Lower leg skin (tissue), 3 donors: ENCODE data around the gene KIAA1671.

Experiments used
- CTCF ChIP-seq, 3 donors: fragments of 450-650 bp; IDR thresholded peaks; one replicate each; pipeline ENCODE4 v1.5.1; 2016; ENCODE audit warnings: antibody characterized with exemption in 3 of 3, mild to moderate bottlenecking in 3 of 3, moderate library complexity in 2 of 3
- POLR2A ChIP-seq, 2 donors: fragments of 450-650 bp; IDR thresholded peaks; one replicate each; pipeline ENCODE4 v1.6.1; 2016 to 2017; ENCODE audit warnings: antibody characterized with exemption in 2 of 2, mild to moderate bottlenecking in 1 of 2, moderate library complexity in 1 of 2

GRCh38 chr22:24986816-24987215, 34.3 kb downstream of the KIAA1671 start:
- TF ChIP-seq CTCF (IDR thresholded peaks at IDR 0.05) (no peak), POLR2A (IDR thresholded peaks at IDR 0.05) (no peak)
